OCI-LY1 (cell line): Measurements from ENCODE around the gene EIF3L.

ENCODE experiments used
- H2AFZ ChIP-seq: fragments of 200-600 bp; sonication (generic), shearing (Covaris generic); 2 replicates; pipeline ENCODE4 v1.6.0; 2014; ENCODE audit warnings: antibody characterized with exemption, mild to moderate bottlenecking, low read length
- H3F3A ChIP-seq: fragments of 200-600 bp; sonication (generic), shearing (Covaris generic); 2 replicates; pipeline ENCODE4 v1.6.0; 2014; ENCODE audit warnings: mild to moderate bottlenecking, antibody characterized with exemption, low read length, moderate library complexity; ENCODE audit not compliant: insufficient read depth
- H3K27ac ChIP-seq: fragments of 200-600 bp; sonication (generic); 2 replicates; pipeline ENCODE4 v1.5.1; 2014; ENCODE audit warnings: low read length, mixed run types, mild to moderate bottlenecking, low read depth; ENCODE audit not compliant: poor library complexity, severe bottlenecking
- H3K27me3 ChIP-seq: fragments of 200-600 bp; sonication (generic); 2 replicates; pipeline ENCODE4 v1.6.0; 2014; ENCODE audit warnings: antibody characterized with exemption, mild to moderate bottlenecking, low read length, moderate library complexity; ENCODE audit not compliant: insufficient read depth
- H3K36me3 ChIP-seq: fragments of 200-600 bp; sonication (generic); 2 replicates; pipeline ENCODE4 v1.6.1; 2014; ENCODE audit warnings: mild to moderate bottlenecking, antibody characterized with exemption, low read length, moderate library complexity, mixed read lengths; ENCODE audit not compliant: insufficient read depth
- H3K4me1 ChIP-seq: fragments of 200-600 bp; sonication (generic); 2 replicates; pipeline ENCODE4 v1.5.1; 2014; ENCODE audit warnings: mild to moderate bottlenecking, low read length, moderate library complexity; ENCODE audit not compliant: insufficient read depth, severe bottlenecking
- H3K4me2 ChIP-seq: fragments of 200-600 bp; sonication (generic), shearing (Covaris generic); 2 replicates; pipeline ENCODE4 v1.6.1; 2014; ENCODE audit warnings: low read length
- H3K4me3 ChIP-seq: fragments of 200-600 bp; sonication (generic); 2 replicates; pipeline ENCODE4 v1.5.1; 2014; ENCODE audit warnings: low read length, low read depth, mild to moderate bottlenecking, mixed read lengths; ENCODE audit not compliant: poor library complexity, severe bottlenecking
- H3K79me2 ChIP-seq: fragments of 200-600 bp; shearing (Covaris generic); 2 replicates; pipeline ENCODE4 v1.6.1; 2016; ENCODE audit warnings: mixed run types, low read length, mixed read lengths; ENCODE audit not compliant: insufficient read depth
- H3K9ac ChIP-seq: fragments of 200-600 bp; sonication (generic), shearing (Covaris generic); 2 replicates; pipeline ENCODE4 v1.6.1; 2014; ENCODE audit warnings: mild to moderate bottlenecking, low read length, mixed read lengths
- H3K9me2 ChIP-seq: fragments of 200-600 bp; sonication (generic), shearing (Covaris generic); 2 replicates; pipeline ENCODE4 v1.6.1; 2014; ENCODE audit warnings: low read depth, mild to moderate bottlenecking, low read length, mixed read lengths
- H3K9me3 ChIP-seq: fragments of 200-600 bp; shearing (Covaris generic); 2 replicates; pipeline ENCODE4 v1.6.1; 2014; ENCODE audit warnings: low read length, mixed read lengths
- H4K20me1 ChIP-seq: fragments of 200-600 bp; sonication (generic), shearing (Covaris generic); 2 replicates; pipeline ENCODE4 v1.6.0; 2016; ENCODE audit warnings: mild to moderate bottlenecking, low read length; ENCODE audit not compliant: insufficient read depth
- EZH2 ChIP-seq: fragments of 200-600 bp; sonication (generic), shearing (Covaris generic); IDR thresholded peaks from 2 replicates; pipeline ENCODE4 v1.8.0; 2017; ENCODE audit warnings: borderline replicate concordance, mixed run types, mild to moderate bottlenecking, antibody characterized with exemption, low read length, moderate library complexity, mixed read lengths
- TF ChIP-seq, protein P1 (sequence below): fragments of 200-600 bp; sonication (generic), shearing (Covaris generic); IDR thresholded peaks from 2 replicates; pipeline ENCODE4 v1.5.1; 2017; ENCODE audit warnings: mild to moderate bottlenecking, antibody characterized with exemption, low read length, moderate library complexity, mixed read lengths

Gene EIF3L

GRCh38 chr22:37809672-37810333, 39.4 kb upstream of the EIF3L start:
- TF ChIP-seq, protein P1, sequence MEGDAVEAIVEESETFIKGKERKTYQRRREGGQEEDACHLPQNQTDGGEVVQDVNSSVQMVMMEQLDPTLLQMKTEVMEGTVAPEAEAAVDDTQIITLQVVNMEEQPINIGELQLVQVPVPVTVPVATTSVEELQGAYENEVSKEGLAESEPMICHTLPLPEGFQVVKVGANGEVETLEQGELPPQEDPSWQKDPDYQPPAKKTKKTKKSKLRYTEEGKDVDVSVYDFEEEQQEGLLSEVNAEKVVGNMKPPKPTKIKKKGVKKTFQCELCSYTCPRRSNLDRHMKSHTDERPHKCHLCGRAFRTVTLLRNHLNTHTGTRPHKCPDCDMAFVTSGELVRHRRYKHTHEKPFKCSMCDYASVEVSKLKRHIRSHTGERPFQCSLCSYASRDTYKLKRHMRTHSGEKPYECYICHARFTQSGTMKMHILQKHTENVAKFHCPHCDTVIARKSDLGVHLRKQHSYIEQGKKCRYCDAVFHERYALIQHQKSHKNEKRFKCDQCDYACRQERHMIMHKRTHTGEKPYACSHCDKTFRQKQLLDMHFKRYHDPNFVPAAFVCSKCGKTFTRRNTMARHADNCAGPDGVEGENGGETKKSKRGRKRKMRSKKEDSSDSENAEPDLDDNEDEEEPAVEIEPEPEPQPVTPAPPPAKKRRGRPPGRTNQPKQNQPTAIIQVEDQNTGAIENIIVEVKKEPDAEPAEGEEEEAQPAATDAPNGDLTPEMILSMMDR, result no peak
- no peak for TF ChIP-seq EZH2
- H2AFZ ChIP-seq, result no peak overlapping the region
- H3K4me2 ChIP-seq, result no peak overlapping the region; the same call in 1 of the 2 replicates
- H3K27me3 ChIP-seq, result peaks cover 6% of the 10 kb centered on the region; the same call in 1 of the 2 replicates
- H3K9me2 ChIP-seq, result no peaks in the 10 kb centered on the region
- no peaks in the 10 kb centered on the region for H4K20me1 ChIP-seq
- H3K4me1 ChIP-seq, result peaks cover 39% of the 10 kb centered on the region
- H3K27ac ChIP-seq, result no peak overlapping the region
- peaks cover 5% of the 10 kb centered on the region; the same call in 1 of the 2 replicates for H3K36me3 ChIP-seq
- no peaks in the 10 kb centered on the region for H3K79me2 ChIP-seq
- H3F3A ChIP-seq, result no peaks in the 10 kb centered on the region; the same call in 1 of the 2 replicates
- H3K4me3 ChIP-seq, result no peak overlapping the region
- H3K9me3 ChIP-seq, result no peaks in the 10 kb centered on the region
- no peak overlapping the region for H3K9ac ChIP-seq

GRCh38 chr22:37811867-37812266, 37.4 kb upstream of the EIF3L start:
- Histone ChIP-seq H3K9me3 (no peaks in the 10 kb centered on the region), H3K9ac (no peak overlapping the region), H3F3A (no peaks in the 10 kb centered on the region), H3K9me2 (no peaks in the 10 kb centered on the region), H2AFZ (no peak overlapping the region), H3K4me3 (no peak overlapping the region), H3K36me3 (peaks cover 11% of the 10 kb centered on the region; the same call in 1 of the 2 replicates), H4K20me1 (no peaks in the 10 kb centered on the region), H3K79me2 (no peaks in the 10 kb centered on the region), H3K27ac (no peak overlapping the region), H3K4me2 (no peak overlapping the region), H3K4me1 (peaks cover 23% of the 10 kb centered on the region), H3K27me3 (no peaks in the 10 kb centered on the region)
- TF ChIP-seq, protein P1, result no peak
- no peak for TF ChIP-seq EZH2

- Histone ChIP-seq H3K9ac (no peak overlapping the region), H4K20me1 (no peaks in the 10 kb centered on the region), H3K79me2 (no peaks in the 10 kb centered on the region), H3K4me2 (no peak overlapping the region), H3K27ac (no peak overlapping the region), H3K4me1 (peaks cover 23% of the 10 kb centered on the region), H3K9me3 (no peaks in the 10 kb centered on the region), H2AFZ (no peak overlapping the region), H3K9me2 (no peaks in the 10 kb centered on the region), H3K4me3 (no peak overlapping the region), H3F3A (no peaks in the 10 kb centered on the region), H3K27me3 (no peaks in the 10 kb centered on the region), H3K36me3 (peaks cover 13% of the 10 kb centered on the region; the same call in 1 of the 2 replicates)
- TF ChIP-seq EZH2, result no peak
- TF ChIP-seq, protein P1, result no peak
Observed at GRCh38 chr22:37812869-37813678, 36.1 kb upstream of the EIF3L start.
